NCI-H2196 (cell line): Measurements from ENCODE around the gene KLHL7.
A peak's percentile ranks its signal among the peaks of the same experiment; 100 is the strongest.

Source experiments
- DNase-seq: peaks from one replicate; lab custom pipeline; 2025; ENCODE audit not compliant: unreplicated experiment; lab: John Stamatoyannopoulos, UW

Gene KLHL7, protein sequence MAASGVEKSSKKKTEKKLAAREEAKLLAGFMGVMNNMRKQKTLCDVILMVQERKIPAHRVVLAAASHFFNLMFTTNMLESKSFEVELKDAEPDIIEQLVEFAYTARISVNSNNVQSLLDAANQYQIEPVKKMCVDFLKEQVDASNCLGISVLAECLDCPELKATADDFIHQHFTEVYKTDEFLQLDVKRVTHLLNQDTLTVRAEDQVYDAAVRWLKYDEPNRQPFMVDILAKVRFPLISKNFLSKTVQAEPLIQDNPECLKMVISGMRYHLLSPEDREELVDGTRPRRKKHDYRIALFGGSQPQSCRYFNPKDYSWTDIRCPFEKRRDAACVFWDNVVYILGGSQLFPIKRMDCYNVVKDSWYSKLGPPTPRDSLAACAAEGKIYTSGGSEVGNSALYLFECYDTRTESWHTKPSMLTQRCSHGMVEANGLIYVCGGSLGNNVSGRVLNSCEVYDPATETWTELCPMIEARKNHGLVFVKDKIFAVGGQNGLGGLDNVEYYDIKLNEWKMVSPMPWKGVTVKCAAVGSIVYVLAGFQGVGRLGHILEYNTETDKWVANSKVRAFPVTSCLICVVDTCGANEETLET

DNA sequence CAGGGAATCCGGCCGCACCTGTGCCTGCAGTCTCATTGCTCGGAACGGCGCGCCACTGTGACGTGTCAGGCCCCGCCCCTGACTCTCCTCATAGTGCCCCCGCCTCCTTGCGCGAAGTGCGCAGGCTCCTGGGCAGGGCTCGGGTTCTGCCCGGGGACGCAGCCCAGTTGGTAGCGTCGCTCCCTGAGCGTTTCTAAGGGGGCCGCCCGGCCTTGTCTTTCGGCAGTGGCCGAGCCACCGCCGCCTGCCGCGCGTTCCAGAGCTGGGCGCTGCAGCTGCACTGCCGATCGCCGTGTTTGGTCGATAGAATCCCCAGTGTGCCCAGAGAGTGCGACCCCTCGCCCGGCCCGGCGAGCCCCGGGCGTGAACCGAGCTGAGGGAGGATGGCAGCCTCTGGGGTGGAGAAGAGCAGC lies at the start of gene KLHL7:
Gene KLHL7 (plus strand): TSS at position 142 of the 413 bp plus-strand sequence. CDS start 242 bp downstream, at position 384.
- DNase-seq = peak; percentile 95

GRCh38 chr7:23058408-23059096 lies 47.0 kb upstream of the KLHL7 start:
- DNase-seq = no peak

- DNase-seq = no peak
These were observed 44.3 kb upstream of the KLHL7 start for GRCh38 chr7:23061327-23061726.

- DNase-seq = no peak
These were observed 43.1 kb upstream of the KLHL7 start for GRCh38 chr7:23062452-23062851.

- DNase-seq = no peak
These were observed 39.6 kb upstream of the KLHL7 start for GRCh38 chr7:23065974-23066373.

- no peak for DNase-seq
These were observed 38.3 kb upstream of the KLHL7 start for GRCh38 chr7:23067271-23067670.

GRCh38 chr7:23072048-23072447 lies 33.5 kb upstream of the KLHL7 start:
- no peak for DNase-seq

DNA sequence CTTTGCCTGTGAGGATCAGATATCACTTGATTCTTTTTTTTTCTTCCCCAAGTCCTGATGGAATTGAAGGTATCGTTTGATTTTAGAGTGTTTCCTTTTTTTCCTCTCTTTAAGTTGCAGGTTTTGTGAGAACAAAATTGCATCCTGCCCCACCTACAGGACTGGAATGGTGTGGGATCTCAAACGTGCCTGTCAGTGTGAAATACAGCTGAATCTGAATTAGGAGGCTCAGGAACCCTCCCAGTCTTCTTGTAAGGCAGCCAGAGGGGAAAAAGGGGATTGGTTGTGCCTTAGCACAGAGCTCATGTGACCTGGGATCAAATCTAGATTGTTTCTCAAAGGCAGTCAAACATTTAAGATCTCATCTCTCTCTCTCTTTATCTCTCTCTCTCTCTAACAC lies 32.7 kb upstream of the KLHL7 start:
- DNase-seq = no peak

DNA sequence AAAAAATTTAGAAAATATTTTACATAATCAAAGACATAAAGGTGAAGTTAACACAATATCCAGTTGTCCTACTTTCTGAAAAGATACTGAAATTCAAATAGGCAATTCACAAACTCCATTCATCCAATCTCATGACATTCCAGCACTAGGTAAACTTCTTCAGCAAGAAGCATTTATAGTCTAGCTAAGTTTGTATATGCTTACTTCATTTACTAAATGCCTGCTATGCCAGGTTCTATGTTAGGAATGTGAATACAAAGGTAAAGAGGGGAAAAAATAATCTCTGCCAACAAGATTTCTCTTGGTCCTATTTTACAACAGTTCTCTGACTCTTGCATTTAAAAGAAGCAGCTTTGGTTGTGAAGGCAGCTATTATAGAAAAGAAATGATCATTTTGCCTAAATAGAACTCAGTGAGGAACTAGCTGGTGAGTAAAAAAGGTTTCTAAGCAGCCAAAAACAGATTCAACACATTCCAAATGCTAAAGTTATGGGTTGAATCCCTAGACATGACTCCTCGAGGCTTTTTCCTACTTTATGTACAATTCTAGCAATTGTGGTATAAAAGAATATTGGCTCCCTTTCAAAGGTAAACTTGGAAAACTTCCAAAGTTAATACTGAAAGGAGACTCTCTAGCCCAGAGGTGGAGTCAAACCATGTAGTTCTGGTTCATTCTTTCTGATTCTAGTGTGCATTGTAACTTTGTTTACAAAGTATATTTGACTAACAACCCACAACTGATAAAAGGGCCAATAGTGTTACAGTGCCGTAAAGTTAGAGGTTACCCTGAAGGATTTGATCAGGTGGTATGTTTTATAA lies 30.9 kb upstream of the KLHL7 start:
- peak; percentile 65 for DNase-seq

- no peak for DNase-seq
These were observed 30.0 kb upstream of the KLHL7 start for GRCh38 chr7:23075571-23075970.

DNA sequence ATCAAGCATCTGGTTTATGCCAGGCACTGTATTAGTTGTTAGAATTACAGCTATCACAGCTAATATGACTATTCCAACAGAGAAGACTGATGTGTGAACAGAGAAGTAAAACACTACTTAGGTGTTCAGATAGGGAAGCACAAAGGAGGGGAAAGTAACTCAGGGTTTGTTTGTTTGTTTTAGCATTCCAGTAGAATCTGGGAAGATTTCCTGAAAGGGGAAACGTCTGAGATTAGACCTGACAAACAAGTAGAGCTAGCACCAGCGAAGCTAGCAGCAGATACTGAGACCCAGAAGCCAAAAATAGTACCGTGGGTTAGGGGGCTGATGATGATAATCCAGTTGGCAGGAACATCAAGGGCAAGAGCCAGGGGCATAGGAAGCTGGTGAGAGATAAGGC lies 28.8 kb upstream of the KLHL7 start:
- DNase-seq = no peak

- no peak for DNase-seq
These were observed 12.5 kb upstream of the KLHL7 start for GRCh38 chr7:23093111-23093510.

DNA sequence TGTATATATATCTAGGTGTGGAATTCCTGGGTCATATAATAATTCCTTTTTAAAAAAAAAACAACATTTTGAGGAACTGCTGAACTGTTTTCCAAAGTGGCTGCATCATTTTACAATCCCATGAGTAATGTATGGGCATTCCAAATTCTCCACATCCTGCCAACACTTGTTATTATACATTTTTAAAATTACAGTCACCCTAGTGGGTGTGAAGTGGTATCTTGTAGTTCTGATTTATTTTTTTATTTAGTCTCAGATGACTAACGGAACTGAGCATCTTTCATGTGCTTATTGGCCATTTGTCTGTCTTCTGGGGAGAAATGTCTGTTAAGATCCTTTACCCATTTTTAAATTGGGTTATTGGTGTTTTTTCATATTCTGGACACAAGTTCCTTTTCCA lies 12.0 kb upstream of the KLHL7 start:
- DNase-seq = no peak

- no peak for DNase-seq
These were observed 8.9 kb upstream of the KLHL7 start for GRCh38 chr7:23096518-23097290.

- no peak for DNase-seq
These were observed 7.6 kb upstream of the KLHL7 start for GRCh38 chr7:23098029-23098428.

- no peak for DNase-seq
These were observed 7.1 kb upstream of the KLHL7 start for GRCh38 chr7:23098460-23098859.

DNA sequence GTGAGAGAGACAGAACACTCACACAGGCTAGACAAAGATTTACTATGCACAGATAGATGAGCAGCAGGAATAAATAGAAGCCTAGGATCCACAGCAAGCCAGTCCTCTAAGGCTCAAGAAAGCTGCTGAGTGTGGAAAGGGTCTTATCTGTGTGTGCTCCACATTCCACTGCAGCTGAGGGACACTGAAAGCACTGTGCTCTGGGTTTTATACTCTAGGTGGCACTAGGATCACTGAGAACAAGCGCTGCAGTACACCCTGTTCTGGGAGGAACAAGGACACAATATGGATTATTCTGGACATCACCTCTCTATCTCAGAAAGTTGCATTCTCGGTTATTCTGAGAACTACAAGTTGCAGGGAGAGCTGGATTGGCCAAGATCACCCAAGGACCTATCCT lies 4.9 kb upstream of the KLHL7 start:
- DNase-seq = no peak

DNA sequence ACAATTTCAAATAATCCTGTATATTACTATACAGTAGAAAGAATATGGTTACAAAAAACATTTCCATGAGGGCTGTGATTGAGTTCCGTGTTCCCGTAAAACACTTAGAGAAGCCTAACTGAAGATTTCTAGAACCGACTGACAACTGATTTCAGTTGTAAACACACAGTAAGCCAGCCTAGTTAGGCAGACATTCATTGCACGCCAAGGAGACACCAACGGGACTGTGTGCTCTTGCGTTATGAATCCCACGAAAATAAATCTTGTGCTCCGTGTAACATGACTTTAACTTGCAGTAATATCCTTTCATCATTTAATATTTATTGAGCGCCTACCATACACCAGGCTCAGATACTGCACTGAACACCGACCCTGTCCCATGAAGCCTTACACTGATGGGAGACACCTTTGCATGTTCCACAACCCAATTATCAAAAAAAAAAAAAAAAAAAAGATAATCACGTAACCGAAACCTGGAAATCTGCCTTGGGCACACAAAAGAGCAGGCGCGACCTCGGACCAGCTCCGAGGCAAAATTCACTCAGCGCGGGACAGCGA lies 420 bp upstream of the KLHL7 start:
- no peak for DNase-seq

GRCh38 chr7:23106057-23106822 lies 655 bp downstream of the KLHL7 start:
- DNase-seq = no peak
